ENCODE results near the gene COQ5. TPM values are rescaled to one million over a fixed set of nuclear protein-coding genes. Genes with fewer than 3 reads are reported as not detected.

The COQ5 gene
- total and polyA plus RNA-seq, 2 of the 4 experiments (the other 2 are of a cell fraction) = 21.6 to 25.1 TPM

DNA sequence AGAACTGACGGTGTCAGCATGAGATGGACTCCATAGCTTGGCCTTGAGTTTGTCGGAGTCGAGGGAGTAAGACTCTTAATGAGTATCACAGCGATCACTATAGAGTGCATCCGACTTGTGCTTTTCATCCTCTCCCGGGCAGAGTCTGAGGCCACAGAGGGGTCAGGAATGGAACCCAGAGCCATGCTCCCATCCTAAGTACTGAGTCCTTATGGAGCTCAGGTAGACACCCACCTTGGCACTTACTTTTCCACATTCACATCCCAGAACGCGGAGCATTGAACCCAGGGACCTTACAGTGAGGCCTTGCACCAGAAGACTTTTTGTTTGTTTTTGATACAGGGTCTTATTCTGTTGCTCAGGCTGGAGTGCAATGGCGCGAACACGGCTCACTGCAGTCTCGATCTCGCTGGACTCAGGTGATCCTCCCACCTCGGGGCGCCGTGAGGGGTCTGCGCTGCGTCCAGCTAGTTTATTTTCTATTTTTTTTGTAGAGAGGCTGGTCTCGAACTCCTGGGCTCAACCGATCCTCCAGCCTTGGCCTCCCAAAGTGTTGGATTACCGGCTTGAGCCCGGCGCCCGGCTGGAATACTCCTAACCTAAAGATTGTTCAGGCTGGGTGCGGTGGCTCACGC lies 58.7 kb downstream of the COQ5 start:
- Histone ChIP-seq H4K5ac (ENCODE audit: low read depth, low read length) (peak overlapping the region; percentile 23), H2AK5ac (ENCODE audit: low read depth, low read length) (peak overlapping the region; percentile 20), H3K56ac (ENCODE audit: extremely low read depth, insufficient read depth, low read length) (peak overlapping the region; percentile 52), H2BK5ac (ENCODE audit: low read depth, low read length, poor library complexity, severe bottlenecking) (peak overlapping the region; percentile 65), H4K8ac (ENCODE audit: low read depth in 2 of 2, low read length in 2 of 2) (peak overlapping the region; percentile 74 to 88), H3K4me3 (ENCODE audit: insufficient read depth, low read depth, low read length) (peak overlapping the region; percentile 80), H2AK9ac (replicated peaks; ENCODE audit: low read depth, low read length, poor library complexity) (peak overlapping the region; percentile 97), H2BK120ac (ENCODE audit: low read depth, low read length) (peak overlapping the region; percentile 44; the same call in 1 of the 2 replicates), H3K18ac (ENCODE audit: low read depth, low read length) (peak overlapping the region; percentile 4; the same call in 1 of the 2 replicates), H3K4me2 (ENCODE audit: low read depth, low read length) (peak overlapping the region; percentile 97), H3K14ac (replicated peaks; ENCODE audit: low read depth, low read length) (peak overlapping the region; percentile 77), H3K23ac (ENCODE audit: low read depth, low read length) (peak overlapping the region; percentile 91), H3K4me1 (ENCODE audit: control insufficient read depth, insufficient read depth, low read length) (peaks cover 4% of the 10 kb centered on the region; the same call in 1 of the 2 replicates), H4K20me1 (ENCODE audit: insufficient read depth, low read length) (peaks cover 40% of the 10 kb centered on the region), H3K79me1 (ENCODE audit: low read depth in 1 of 2, low read length in 2 of 2) (peaks cover 10 to 54% of the 10 kb centered on the region in 2 experiments; a peak in 3 of 4 replicates), H3K9me3 (ENCODE audit: control insufficient read depth, insufficient read depth, low read length) (no peaks in the 10 kb centered on the region), H2BK15ac (ENCODE audit: low read depth, low read length) (0 out of 3 replicates have a peak overlapping the region, but pooled peaks have one; percentile 1), H3K27me3 (ENCODE audit: control insufficient read depth, insufficient read depth, low read length) (no peaks in the 10 kb centered on the region), H3K36me3 (ENCODE audit: control insufficient read depth, insufficient read depth, low read length) (peaks cover 12% of the 10 kb centered on the region), H3K27ac (ENCODE audit: insufficient read depth, low read length) (peak overlapping the region; percentile 60), H2AFZ (replicated peaks; ENCODE audit: low read length, poor library complexity) (peak overlapping the region; percentile 98), H4K91ac (ENCODE audit: insufficient read depth, low read depth, low read length) (peak overlapping the region; percentile 69; the same call in 1 of the 2 replicates), H2BK20ac (ENCODE audit: low read depth, low read length) (no peak overlapping the region), H3K9ac (ENCODE audit: low read depth, low read length) (peak overlapping the region; percentile 69), H3K9me1 (ENCODE audit: insufficient read depth, low read length) (no peaks in the 10 kb centered on the region; the same call in 1 of the 2 replicates), H3K4ac (ENCODE audit: low read depth, low read length) (peak overlapping the region; percentile 85)
- intact Hi-C loops (cut with micrococcal nuclease) = no loop called here
- dilution Hi-C loops (cut with HindIII; ENCODE audit: low sequenced_read_pairs, unreplicated experiment) = no loop called here
- BruUV-seq (replicated peaks) = no TSS peak
- ATAC-seq (ENCODE audit: low read depth) (peak; percentile 33), DNase-seq (peak; percentile 19)
- ChIA-PET CTCF (interaction anchor here (0.9 kb wide), 1 partner anchor 11 kb away, joined by 3 read pairs; no protein-coding TSS in a partner anchor), POLR2A (ENCODE audit: unreplicated experiment) (no interaction called here)
- in situ Hi-C loops (cut with MboI; ENCODE audit: low sequenced_read_pairs) = no loop called here
- 84% methylated on average over 10 of the region's 26 CpGs; no CpG with 5 or more reads in 1 of the 2 experiments for WGBS, 2 experiments (ENCODE audit: extremely low coverage in 2 of 2, insufficient read length in 1 of 2)
- no peak for TF ChIP-seq MXI1 (IDR thresholded peaks at IDR 0.05; ENCODE audit: borderline replicate concordance, low read depth, low read length)
- TF ChIP-seq, protein P1, sequence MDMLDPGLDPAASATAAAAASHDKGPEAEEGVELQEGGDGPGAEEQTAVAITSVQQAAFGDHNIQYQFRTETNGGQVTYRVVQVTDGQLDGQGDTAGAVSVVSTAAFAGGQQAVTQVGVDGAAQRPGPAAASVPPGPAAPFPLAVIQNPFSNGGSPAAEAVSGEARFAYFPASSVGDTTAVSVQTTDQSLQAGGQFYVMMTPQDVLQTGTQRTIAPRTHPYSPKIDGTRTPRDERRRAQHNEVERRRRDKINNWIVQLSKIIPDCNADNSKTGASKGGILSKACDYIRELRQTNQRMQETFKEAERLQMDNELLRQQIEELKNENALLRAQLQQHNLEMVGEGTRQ (IDR thresholded peaks at IDR 0.05; ENCODE audit: low read depth, low read length) = no peak
- no peak for TF ChIP-seq MAZ (IDR thresholded peaks at IDR 0.05; ENCODE audit: borderline replicate concordance, low read depth, low read length)
- TF ChIP-seq CHD1 (IDR thresholded peaks at IDR 0.05; ENCODE audit: low read depth, low read length) = no peak
- TF ChIP-seq SMC3 (IDR thresholded peaks at IDR 0.05; ENCODE audit: low read depth, low read length) = no peak
- TF ChIP-seq, protein P2, sequence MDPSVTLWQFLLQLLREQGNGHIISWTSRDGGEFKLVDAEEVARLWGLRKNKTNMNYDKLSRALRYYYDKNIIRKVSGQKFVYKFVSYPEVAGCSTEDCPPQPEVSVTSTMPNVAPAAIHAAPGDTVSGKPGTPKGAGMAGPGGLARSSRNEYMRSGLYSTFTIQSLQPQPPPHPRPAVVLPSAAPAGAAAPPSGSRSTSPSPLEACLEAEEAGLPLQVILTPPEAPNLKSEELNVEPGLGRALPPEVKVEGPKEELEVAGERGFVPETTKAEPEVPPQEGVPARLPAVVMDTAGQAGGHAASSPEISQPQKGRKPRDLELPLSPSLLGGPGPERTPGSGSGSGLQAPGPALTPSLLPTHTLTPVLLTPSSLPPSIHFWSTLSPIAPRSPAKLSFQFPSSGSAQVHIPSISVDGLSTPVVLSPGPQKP (IDR thresholded peaks at IDR 0.05; ENCODE audit: borderline replicate concordance, low read depth, low read length) = no peak
- no peak for TF ChIP-seq RFX5 (IDR thresholded peaks at IDR 0.05; ENCODE audit: low read depth, low read length)
- TF ChIP-seq NFE2L2 (IDR thresholded peaks at IDR 0.05; ENCODE audit: low read depth, low read length) = no peak
- TF ChIP-seq RCOR1 (IDR thresholded peaks at IDR 0.05; ENCODE audit: insufficient replicate concordance, low read length) = no peak
- TF ChIP-seq BHLHE40 (IDR thresholded peaks at IDR 0.05; ENCODE audit: low read depth, low read length) = no peak
- TF ChIP-seq MAFK (IDR thresholded peaks at IDR 0.05; ENCODE audit: low read depth, low read length) = no peak
- no peak for TF ChIP-seq FOS (IDR thresholded peaks at IDR 0.05; ENCODE audit: low read depth, low read length)
- TF ChIP-seq, protein P3, sequence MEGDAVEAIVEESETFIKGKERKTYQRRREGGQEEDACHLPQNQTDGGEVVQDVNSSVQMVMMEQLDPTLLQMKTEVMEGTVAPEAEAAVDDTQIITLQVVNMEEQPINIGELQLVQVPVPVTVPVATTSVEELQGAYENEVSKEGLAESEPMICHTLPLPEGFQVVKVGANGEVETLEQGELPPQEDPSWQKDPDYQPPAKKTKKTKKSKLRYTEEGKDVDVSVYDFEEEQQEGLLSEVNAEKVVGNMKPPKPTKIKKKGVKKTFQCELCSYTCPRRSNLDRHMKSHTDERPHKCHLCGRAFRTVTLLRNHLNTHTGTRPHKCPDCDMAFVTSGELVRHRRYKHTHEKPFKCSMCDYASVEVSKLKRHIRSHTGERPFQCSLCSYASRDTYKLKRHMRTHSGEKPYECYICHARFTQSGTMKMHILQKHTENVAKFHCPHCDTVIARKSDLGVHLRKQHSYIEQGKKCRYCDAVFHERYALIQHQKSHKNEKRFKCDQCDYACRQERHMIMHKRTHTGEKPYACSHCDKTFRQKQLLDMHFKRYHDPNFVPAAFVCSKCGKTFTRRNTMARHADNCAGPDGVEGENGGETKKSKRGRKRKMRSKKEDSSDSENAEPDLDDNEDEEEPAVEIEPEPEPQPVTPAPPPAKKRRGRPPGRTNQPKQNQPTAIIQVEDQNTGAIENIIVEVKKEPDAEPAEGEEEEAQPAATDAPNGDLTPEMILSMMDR (conservative IDR thresholded peaks at IDR 0.05; ENCODE audit: low read depth, low read length) = no peak
- no peak for TF ChIP-seq POLR2A (IDR thresholded peaks at IDR 0.05; ENCODE audit: low read depth, low read length)
- no peak for TF ChIP-seq CEBPB (IDR thresholded peaks at IDR 0.05; ENCODE audit: low read depth, low read length)
